ENCODE data around the gene RFX4.
"Not testable (repeated sequence)": the region's sequence is repeated elsewhere in the genome, so short reads cannot be mapped to it uniquely, and the experiment has no call there.

The RFX4 gene

DNA sequence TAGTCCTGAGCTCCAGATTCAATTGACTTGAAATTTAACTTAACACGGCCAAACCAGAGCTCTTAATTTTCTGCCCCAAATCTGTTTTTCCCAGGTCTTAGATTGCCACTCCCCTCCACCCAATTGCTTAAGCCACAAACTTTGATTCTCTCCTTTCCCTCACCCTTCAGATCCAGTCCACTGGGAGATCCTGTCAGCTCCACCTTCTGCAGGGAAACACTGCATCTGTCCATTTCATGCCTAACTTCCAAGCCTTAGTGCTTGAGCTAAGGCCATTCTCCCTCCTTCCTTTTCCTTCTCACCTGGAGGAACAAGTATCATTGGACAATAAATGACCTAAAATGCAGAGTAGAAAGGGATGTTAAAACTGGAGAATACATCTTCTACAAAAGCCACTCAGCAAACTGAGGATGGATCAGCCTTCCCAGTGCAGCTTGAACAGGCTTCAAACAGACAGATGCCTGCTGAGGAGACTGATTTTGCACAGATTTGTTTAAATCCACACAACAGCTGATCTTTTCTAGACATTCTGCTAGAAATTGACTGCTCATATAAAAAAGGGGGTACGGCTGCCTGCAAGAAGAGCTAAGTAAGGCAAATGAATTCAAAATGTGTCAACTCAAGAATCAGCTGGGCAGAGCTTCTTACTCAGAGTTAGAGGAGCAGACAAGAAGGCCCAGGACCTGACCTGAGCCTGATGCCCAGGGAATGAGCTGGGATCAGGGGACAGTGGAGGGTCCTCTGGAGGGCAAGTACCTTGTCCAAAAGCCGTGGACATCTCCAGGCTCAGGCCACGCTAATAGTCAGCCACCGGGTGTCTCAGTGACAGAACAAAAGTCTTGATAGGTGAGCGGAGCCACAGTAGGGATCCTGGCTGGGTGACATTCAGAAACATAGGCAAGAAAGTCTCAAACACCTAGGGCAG is 110.4 kb downstream of the RFX4 start:
- DNase-seq: no peak

DNA sequence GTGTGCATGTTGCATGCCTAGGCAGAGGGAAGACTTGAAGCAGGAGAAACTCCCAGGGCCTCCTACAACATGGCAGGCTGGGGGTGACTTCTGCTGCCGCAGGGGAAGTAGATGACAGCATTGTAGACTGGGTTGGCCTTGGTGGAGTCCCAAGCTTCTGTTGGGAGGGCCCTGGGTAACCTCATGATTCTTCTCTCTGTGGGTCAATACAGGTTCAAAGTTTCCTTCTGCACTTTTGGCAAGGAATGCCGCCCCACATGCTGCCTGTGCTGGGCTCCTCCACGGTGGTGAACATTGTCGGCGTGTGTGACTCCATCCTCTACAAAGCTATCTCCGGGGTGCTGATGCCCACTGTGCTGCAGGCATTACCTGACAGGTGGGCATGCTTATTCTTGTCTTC is 113.3 kb downstream of the RFX4 start:
- DNase-seq: no peak

DNA sequence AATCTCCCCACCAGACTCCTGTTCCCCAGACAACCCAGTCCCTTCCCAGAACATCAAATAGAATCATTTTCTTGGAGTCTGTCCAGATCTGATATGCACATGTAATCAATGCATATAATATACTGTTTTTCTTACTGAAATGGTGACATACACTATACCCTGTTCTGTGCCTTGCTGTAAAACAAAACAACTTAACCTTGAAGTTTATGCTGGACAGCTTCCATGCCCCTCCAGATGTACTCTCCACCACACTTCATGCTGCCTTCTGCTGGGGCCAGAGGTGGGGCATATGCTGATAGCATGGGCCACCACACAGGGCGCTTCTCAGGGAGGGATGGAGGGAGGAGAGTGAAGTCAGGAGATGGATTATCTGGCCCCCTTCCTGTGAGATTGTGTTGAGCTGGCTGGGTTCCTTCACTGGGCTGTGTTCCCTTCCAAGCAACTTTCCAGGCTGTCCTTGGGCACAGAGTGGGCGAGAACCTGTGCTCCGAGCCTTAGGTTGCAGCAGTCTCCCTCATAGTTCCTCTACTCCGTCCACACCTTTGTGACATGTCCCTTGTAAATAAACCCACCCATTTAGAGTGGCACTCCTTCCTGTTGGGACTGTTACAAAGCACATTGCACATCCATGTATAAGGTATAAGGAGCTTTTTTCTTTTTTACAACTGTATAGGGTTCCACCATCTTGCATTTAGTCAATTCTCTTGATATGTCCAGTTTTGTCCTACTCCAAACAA is 114.0 kb downstream of the RFX4 start:
- no peak for DNase-seq

DNA sequence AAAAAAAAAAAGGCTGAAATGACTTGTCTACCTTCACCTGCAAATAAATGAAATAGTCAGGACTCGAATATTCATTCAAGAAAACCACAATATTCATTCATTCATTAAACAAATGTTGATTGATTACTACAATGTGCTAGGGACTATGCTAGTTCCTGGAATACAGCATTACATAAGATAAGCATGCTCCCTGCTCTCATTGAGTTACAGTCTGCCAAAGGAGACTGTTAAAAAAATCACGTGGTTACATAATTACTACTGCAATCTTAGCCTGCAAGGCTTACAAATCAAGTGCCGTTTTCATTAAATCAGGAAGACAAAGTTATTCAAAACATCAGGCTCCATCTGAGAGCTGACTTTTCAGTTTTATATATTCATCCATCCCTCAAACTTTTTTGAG is 121.3 kb downstream of the RFX4 start:
- no peak for DNase-seq

DNA sequence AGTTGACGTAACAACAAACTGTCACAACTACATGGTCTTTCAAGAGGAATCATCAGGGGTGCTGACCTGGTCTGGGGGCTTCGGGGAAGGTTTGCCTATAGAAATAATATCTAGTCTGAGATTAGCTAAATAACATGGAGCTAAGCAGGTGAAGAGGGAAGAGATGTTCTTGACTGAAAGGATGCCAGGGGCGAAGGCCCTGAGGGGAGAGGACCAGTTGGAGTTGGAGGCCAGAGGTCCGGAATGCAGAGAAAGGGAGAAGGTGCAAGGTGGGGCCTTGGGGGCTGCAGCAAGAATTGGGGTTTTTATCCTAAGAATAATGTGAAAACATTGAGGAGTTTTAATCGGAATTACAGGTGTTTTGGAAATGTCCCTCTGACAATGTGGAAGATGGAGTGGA is 123.2 kb downstream of the RFX4 start:
- DNase-seq: no peak

DNA sequence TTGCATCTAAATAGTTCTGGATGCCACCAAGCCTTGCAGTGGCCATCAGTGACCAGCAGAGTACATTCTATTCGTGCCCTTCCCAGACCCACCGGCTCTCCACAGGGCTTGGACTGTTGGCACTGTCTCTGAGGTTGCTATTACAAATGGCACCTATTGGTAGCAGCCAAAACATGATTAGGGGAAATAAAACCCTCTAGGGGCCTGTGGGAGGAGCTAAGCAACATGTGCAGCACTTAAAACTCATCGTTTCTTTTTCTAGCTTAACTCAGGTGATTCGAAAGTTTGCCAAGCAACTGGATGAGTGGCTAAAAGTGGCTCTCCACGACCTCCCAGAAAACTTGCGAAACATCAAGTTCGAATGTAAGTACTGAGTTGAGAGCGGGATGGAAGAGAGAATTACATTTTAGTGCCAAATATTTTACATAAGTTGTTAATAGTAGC is 126.3 kb downstream of the RFX4 start:
- no peak for DNase-seq

DNA sequence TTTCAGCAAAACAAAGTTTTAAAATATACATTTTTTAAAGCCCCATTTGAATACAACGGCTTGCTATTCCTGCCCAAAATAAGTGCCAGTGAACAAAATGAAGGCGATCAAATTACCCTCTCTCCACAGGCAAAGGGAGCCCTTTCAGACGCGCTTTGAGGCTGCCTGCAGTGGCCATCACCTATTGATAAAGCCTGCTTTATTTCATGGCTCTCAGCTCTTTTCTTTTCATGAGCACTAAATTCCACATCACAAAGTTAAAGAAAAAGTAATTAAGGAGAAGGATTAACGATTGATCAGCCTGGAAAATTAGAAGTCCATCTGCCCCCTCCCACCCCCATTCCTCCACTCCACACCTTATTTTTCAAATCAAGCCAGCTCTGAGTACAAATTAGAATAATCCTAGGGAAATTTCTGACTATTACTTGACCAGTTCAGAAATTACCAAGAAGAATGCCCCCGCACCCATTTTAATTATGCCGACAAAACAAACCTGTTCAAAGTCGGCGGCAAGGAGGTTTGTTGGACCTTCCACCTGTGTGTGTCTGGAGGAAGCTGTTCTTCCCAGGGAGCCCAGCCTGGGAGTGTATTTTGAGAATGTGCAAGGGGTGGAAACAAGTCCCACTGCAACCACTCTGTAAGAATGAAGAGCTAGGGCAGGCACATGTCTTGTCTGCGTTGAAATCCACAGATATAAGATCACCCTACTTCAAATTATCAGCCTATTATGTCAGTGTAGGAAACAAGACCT is 127.5 kb downstream of the RFX4 start:
- no peak for DNase-seq

DNA sequence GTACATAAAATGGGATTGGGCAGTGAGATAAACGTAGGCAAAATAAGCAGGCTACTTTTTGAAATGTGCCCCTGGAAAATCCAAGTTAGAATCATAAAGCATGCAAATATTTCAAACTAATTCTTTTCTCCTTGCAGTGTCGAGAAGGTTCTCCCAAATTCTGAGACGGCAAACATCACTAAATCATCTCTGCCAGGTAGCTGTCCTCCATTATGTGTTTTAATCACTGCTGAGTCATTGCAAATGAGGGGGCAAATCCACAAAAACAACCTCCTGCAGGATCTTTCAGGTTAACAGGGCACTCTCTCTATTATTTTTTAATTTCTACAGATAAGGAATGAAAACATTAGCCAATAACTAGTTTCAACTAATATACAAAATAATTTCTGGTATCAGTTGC is 128.5 kb downstream of the RFX4 start:
- no peak for DNase-seq

DNA sequence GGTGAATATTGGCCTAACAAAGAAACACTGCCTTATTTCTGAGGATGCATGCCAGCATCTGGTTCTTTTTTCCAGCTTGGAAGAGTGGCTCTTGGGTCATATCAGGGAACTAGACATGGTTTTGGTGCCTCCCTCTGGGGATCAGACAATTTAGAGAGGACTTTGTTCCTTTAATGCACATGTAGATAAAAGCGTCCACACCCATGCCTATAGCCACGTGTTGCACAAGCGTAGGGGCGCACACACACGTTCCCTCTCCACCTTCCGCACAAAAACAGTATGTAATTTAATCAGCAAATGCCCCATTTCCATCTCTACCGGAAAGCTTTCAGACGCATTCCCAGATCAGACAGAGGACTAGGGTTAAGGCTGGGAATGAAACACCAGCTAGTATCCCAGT is 130.0 kb downstream of the RFX4 start:
- no peak for DNase-seq

DNA sequence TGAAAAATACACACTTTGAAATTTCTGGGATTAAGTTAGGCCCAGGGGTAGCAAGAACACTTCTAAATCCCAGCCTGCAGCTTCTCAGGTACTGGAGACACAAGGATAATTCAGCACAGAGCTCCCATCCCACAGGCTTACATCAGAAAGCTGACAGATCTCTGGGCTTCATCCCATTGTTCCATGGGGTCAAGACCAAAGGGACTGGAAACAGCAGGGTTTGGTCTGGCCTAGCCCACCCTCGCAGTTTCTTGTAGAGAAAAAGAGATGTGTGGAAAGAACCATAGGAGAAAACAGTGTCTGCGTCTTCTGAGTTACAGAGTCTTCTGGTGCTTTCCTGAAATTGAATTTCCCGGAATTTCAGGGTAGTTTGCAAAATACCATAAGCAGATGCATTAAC is 132.1 kb downstream of the RFX4 start:
- DNase-seq: no peak

DNA sequence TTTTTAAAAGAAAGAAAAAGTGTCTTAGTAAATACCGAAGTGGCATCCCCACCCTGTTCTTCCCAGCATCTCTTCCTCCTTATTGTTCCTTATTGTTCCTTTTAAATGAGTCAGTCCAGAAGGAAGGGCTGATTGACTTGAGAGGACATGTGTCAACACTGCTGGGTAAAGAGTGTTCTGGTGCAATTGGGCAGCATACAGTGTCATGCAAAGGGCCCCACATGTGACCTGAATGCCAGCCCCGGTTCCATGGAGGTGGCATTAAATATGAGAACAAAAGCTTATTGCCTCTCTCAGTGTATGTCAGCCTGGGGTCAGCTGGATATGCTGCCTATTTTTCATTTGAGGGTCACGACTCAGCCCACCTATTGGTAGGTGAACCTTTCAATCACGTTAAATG is 132.8 kb downstream of the RFX4 start:
- DNase-seq: no peak

DNA sequence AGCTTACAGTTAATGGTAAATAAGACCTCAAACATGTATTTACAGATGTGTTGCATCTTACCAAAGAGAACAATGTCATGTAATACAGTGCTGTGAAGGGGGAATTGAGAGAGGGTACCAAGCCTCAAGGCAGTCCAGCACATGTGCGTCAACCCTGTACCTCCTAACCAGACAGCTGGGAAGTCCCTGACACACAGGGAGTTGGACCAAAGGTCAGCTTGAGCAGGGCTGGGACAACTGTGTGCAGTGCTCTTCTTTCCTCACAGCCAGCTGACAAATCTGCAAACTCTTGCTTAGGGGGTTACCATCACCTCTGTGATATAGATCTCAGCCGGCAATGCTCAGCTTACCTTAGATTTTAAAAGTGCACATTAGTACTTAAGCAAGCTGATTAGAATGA is 134.9 kb downstream of the RFX4 start:
- DNase-seq: no peak

DNA sequence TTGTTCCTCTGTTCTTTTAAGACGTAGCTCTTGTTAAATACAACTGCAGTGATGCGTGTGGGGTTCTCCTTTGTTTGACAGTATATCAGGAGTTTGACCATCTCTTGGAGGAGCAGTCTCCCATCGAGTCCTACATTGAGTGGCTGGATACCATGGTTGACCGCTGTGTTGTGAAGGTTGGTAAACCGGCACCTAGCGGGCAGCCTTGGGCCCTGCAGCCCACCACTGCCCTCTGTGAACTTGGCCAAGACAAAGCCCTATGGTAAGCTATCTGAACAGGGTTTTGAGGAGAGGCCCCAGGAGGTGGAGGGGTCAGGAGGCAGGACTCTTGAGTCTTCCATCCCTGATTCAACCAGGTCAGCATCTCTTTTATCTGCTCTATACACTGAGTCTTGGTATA is 137.1 kb downstream of the RFX4 start:
- no peak for DNase-seq

DNA sequence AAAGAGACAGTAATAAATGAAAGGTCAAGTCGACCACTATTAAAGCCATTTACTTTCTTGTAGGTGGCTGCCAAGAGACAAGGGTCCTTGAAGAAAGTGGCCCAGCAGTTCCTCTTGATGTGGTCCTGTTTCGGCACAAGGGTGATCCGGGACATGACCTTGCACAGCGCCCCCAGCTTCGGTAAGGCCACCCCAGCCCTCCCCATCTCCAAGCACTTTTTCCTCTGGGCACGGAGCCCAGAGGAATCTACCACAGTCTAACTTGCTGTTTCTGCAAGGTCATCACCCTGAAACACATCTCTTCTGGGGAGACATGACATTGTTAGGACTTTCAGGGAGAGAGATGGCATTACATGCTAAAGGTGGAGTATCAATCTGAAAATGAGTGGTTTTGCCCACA is 137.9 kb downstream of the RFX4 start:
- DNase-seq: no peak

DNA sequence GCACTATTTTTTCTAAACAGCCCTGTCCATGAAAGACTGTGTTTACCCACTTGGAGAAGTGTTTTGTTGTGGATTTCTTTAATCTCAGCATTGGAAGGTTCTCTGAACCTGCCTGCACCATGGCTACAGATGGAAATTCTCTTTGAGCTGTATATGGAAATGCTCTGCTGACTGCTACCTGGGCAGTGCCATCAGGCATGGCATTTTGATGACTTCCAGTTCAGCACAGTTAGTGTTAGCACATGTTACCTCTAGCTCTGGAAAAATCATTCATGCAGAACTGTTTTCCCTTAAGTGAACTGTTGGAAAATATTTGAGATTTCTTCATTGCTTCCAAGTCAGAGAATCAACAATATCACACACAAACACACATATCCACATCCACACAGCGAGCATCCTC is 139.1 kb downstream of the RFX4 start:
- DNase-seq: no peak

DNA sequence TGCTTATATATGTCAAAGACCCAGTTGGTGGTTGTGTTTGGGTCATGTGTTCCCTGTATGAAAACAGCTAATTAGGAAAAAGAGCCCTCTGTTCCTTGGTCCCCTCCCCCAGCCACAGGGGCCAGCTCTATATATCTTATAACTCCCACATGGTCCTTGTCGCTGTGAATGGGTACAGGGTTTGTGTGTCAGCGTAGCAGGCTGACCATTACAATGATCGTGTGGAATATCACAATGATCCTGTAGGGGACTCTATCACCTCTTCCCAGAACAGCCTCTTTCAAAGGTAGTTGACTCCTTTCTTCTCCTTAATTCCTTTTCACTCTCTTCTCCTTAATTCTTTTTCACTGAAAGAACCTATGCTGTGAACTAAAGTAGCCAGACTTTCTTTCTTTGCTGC is 140.0 kb downstream of the RFX4 start:
- no peak for DNase-seq

DNA sequence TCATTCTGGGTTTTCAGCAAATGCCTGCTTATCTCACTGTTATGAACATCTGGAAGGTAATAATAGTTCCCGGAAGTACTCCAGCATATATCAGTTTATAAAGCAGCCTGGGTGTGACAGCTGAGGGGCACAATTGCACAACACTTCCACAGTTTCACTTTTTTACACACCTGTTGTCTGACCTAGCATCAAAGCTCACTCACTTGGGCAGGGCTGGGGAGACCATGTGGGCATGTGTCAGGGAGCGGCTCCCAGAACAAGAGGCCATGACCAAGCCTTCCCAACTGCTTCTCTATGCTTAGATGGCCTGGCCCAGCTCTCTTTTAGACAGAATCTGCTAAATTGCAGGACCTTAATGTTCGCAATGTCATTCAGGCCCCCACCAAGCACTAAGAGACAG is 140.6 kb downstream of the RFX4 start:
- DNase-seq: no peak

DNA sequence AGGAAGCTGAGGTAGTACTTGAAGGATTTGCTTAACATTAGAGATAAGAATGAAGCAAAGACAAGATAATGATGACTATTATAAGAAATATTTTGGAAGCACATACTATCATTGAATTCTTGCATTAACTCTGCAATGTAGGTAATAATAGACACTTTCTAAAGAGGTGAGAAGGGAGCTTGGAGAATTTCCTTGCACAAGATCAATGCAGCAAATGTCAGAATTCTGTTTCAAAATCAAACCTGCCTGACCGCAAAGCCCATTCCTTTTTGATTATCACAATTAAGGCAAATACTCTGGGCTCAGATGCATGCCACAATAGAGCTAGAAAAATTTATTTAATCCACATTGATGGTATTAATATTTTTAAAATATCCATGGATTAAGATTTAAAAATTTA is 141.3 kb downstream of the RFX4 start:
- no peak for DNase-seq

DNA sequence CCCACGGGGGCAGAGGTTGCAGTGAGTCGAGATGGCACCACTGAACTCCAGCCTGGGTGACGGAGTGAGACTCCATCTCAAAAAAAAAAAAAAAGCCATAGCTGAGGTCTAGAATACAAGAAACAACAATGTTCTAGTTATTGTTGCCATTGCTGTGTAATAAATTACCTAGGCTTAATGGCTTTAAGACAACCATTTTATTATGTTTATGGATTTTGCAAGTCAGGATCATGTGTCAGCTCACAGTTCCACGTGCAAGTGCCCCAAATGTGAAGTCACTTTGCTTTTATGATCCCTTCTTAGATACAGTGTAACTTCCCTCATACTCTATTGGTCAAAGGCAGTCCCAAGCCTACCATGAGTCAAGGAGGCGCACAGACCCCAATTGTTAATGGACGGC is 142.1 kb downstream of the RFX4 start:
- no peak for DNase-seq

DNA sequence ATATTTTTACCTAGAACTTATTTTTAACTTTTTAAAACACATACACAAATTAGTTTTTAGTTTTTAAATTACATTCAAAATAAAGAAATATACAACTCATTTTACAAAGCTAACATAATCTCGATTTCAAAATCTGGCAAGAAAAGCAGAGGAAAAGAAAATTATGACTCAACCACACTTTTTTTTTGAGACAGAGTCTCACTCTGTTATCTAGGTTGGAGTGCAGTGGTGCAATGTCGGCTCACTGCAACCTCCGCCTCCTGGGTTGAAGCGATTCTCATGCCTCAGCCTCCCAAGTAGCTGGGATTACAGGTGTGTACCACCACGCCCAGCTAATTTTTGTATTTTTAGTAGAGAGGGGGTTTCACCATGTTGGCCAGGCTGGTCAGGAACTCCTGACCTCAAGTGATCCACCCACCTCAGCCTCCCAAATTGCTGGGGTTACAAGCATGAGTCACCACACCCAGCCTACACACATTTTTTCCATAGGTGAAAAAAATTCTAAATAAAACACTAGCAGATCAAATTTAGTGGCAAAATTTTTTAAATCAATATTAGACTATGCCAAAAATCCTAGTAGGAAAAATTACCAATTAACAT is 143.9 kb downstream of the RFX4 start:
- not testable (repeated sequence) for DNase-seq

DNA sequence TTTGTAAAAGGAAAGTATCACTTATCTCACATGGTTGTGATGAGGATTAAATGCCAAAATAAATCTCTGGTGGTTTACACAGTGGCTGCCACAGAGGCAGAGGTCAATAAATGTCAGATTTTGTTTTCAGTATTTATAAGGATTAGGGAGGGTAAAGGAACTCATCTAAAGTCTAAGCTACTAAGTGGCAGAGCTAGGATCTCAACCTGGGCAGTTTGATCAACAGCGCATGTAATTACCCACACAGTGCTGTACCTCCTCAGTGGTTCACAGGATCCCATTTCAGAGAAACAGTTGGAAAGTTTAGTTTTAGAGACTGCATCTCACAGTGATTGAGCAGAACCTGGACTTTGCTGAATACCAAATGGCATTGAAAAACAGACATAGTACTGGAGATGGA is 146.8 kb downstream of the RFX4 start:
- no peak for DNase-seq

DNA sequence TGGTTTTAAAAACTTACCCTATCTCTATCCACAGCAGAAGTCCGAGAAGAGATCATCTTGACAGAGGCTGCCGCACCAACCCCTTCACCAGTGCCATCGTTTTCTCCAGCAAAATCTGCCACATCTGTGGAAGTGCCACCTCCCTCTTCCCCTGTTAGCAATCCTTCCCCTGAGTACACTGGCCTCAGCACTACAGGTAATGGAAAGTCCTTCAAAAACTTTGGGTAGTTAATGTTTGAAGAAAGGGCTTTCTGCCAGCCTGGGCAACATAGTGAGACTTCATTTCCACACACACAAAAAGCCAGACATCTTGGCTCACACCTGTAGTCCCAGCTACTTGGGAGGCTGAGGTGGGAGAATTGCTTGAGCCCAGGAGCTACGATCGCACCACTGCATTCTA is 150.1 kb downstream of the RFX4 start:
- DNase-seq: no peak

DNA sequence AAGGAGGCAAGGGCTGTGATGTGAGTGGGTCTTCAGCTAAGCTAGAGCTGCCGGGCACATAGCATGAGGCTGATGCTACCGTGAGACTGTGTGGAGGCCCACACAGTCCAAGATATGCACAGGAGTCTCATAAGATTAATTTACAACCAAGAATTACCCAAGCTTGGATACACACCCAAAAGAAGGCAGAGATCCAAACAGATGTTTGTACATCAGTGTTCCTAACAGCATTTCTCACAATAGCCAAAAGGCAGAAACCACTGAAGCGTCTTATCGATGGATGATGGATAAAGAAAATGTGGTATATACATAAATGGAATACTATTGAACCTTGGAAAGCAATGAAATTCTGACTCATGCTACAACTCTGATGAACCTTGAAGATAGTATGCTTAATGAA is 150.9 kb downstream of the RFX4 start:
- DNase-seq: no peak

Data from GOT3 (cell line).